ENCODE data around the gene LRIT1.

Gene LRIT1

DNA sequence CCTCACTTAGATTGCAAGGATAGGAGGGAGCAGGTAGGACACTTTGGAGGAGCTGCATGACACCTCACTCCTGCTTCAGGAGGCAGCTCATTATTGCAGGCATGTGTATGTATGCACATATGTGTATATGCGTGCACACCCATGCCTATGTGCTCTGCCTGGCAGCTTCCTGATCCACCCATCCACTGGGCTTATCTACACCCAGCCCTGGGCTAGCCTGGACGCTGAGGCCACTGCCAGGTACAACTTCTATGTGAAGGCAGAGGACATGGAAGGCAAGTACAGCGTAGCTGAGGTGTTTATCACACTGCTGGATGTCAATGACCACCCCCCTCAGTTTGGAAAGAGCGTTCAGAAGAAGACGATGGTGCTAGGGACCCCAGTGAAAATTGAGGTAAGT is 29.3 kb downstream of the LRIT1 start:
- TF ChIP-seq SIN3A (IDR thresholded peaks at IDR 0.05; ENCODE audit: borderline replicate concordance, insufficient read depth, low read length) (no peak), REST (IDR thresholded peaks at IDR 0.05; ENCODE audit: insufficient read depth in 1 of 2, low read depth in 2 of 2, low read length in 2 of 2) (no peak), TAF1 (IDR thresholded peaks at IDR 0.05; ENCODE audit: borderline replicate concordance, insufficient read depth, low read length) (no peak), POLR2AphosphoS5 (IDR thresholded peaks at IDR 0.05; ENCODE audit: low read depth, low read length) (no peak), FOXP2 (optimal IDR thresholded peaks at IDR 0.05; ENCODE audit: borderline replicate concordance, extremely low read depth, extremely low read length, insufficient read depth) (no peak)

DNA sequence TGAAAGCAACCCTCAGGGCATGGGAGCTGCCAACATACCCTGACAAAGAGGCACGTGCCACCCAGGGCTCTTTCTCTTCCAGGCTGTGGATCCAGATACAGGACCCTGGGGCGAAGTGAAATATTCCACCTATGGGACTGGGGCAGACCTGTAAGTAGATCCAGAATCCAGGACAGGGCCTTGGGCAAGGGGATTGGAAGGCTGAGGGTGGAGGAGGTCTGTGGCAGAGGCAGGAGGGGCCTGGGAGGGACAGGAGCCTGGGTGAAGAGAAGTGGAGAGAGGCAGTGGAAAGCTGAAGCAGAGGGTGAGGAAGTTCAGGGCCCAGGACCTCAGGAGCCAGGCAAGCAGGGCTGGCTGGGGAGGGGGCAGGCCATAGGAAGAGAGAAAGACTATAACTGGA is 29.8 kb downstream of the LRIT1 start:
- TF ChIP-seq FOXP2 (optimal IDR thresholded peaks at IDR 0.05; ENCODE audit: borderline replicate concordance, extremely low read depth, extremely low read length, insufficient read depth) (no peak), TAF1 (IDR thresholded peaks at IDR 0.05; ENCODE audit: borderline replicate concordance, insufficient read depth, low read length) (no peak), POLR2AphosphoS5 (IDR thresholded peaks at IDR 0.05; ENCODE audit: low read depth, low read length) (no peak), SIN3A (IDR thresholded peaks at IDR 0.05; ENCODE audit: borderline replicate concordance, insufficient read depth, low read length) (no peak)

GRCh38 chr10:84208023-84208422 is 33.3 kb downstream of the LRIT1 start:
- TF ChIP-seq SIN3A (IDR thresholded peaks at IDR 0.05; ENCODE audit: borderline replicate concordance, insufficient read depth, low read length) (no peak), TAF1 (IDR thresholded peaks at IDR 0.05; ENCODE audit: borderline replicate concordance, insufficient read depth, low read length) (no peak), FOXP2 (optimal IDR thresholded peaks at IDR 0.05; ENCODE audit: borderline replicate concordance, extremely low read depth, extremely low read length, insufficient read depth) (no peak), POLR2AphosphoS5 (IDR thresholded peaks at IDR 0.05; ENCODE audit: low read depth, low read length) (no peak), REST (IDR thresholded peaks at IDR 0.05; ENCODE audit: insufficient read depth in 1 of 2, low read depth in 2 of 2, low read length in 2 of 2) (no peak)

GRCh38 chr10:84205853-84206525 is 35.4 kb downstream of the LRIT1 start:
- TF ChIP-seq REST (IDR thresholded peaks at IDR 0.05; ENCODE audit: insufficient read depth in 1 of 2, low read depth in 2 of 2, low read length in 2 of 2) = no peak
- no peak for TF ChIP-seq SIN3A (IDR thresholded peaks at IDR 0.05; ENCODE audit: borderline replicate concordance, insufficient read depth, low read length)
- TF ChIP-seq FOXP2 (optimal IDR thresholded peaks at IDR 0.05; ENCODE audit: borderline replicate concordance, extremely low read depth, extremely low read length, insufficient read depth) = no peak
- TF ChIP-seq POLR2AphosphoS5 (IDR thresholded peaks at IDR 0.05; ENCODE audit: low read depth, low read length) = no peak
- no peak for TF ChIP-seq TAF1 (IDR thresholded peaks at IDR 0.05; ENCODE audit: borderline replicate concordance, insufficient read depth, low read length)

- TF ChIP-seq TAF1 (IDR thresholded peaks at IDR 0.05; ENCODE audit: borderline replicate concordance, insufficient read depth, low read length) (no peak), SIN3A (IDR thresholded peaks at IDR 0.05; ENCODE audit: borderline replicate concordance, insufficient read depth, low read length) (no peak), FOXP2 (optimal IDR thresholded peaks at IDR 0.05; ENCODE audit: borderline replicate concordance, extremely low read depth, extremely low read length, insufficient read depth) (no peak), POLR2AphosphoS5 (IDR thresholded peaks at IDR 0.05; ENCODE audit: low read depth, low read length) (no peak), REST (IDR thresholded peaks at IDR 0.05; ENCODE audit: insufficient read depth in 1 of 2, low read depth in 2 of 2, low read length in 2 of 2) (no peak)
Observed at GRCh38 chr10:84205049-84205852, 36.1 kb downstream of the LRIT1 start.

Data from PFSK-1 (cell line).